Naive thymus-derived CD4-positive, alpha-beta T cell (primary cell): ENCODE measurements around the gene TMEM255A. TPM values are rescaled to one million over a fixed set of nuclear protein-coding genes. Genes with fewer than 3 reads are reported as not detected.
A peak's percentile ranks its signal among the peaks of the same experiment; 100 is the strongest.

ENCODE experiments used
- ATAC-seq: fragments of 150-1000 bp; cut with Tn5 transposase; 2 replicates; pipeline ENCODE4 v1.10.0; 2021; ENCODE audit warnings: mild to moderate bottlenecking, moderate library complexity
- CTCF ChIA-PET: fragments of 350-600 bp; sonication (Branson Sonifier 250); formaldehyde crosslinking; loops from one replicate; lab custom pipeline; 2021; ENCODE audit warnings: antibody characterized with exemption; lab: Charles Lee
- POLR2A ChIA-PET: fragments of 350-600 bp; sonication (Branson Sonifier 250); formaldehyde crosslinking; loops from one replicate; lab custom pipeline; 2021; ENCODE audit warnings: antibody characterized with exemption, inconsistent platforms; lab: Charles Lee
- DNase-seq, 9 donors: peaks; one replicate each; pipeline versions ENCODE4 v3.0.0 to v3.0.0-alpha.2; 2020 to 2022; ENCODE audit warnings: mixed read lengths in 1 of 9
- H3K27ac ChIP-seq: one replicate; pipeline ENCODE4 v1.7.0; 2013; ENCODE audit warnings: mild to moderate bottlenecking, low read depth, low read length, moderate library complexity
- H3K27me3 ChIP-seq, 2 donors: one replicate each; pipeline ENCODE4 v1.7.0; 2013; ENCODE audit warnings: low read length in 2 of 2, mild to moderate bottlenecking in 2 of 2, moderate library complexity in 2 of 2; ENCODE audit not compliant: control insufficient read depth in 2 of 2, insufficient read depth in 2 of 2
- H3K36me3 ChIP-seq, 3 experiments: 1 replicate in 2 of 3; 2 replicates in 1 of 3; pipeline ENCODE4 v1.7.0; 2013; ENCODE audit warnings: low read length in 3 of 3, mild to moderate bottlenecking in 3 of 3, moderate library complexity in 1 of 3; ENCODE audit not compliant: insufficient read depth in 3 of 3, control insufficient read depth in 2 of 3
- H3K4me1 ChIP-seq, 2 donors: one replicate each; pipeline ENCODE4 v1.7.0; 2013; ENCODE audit warnings: low read length in 2 of 2, mild to moderate bottlenecking in 2 of 2, moderate library complexity in 1 of 2; ENCODE audit not compliant: control insufficient read depth in 2 of 2, insufficient read depth in 2 of 2
- H3K4me3 ChIP-seq: 2 replicates; pipeline ENCODE4 v1.7.0; 2013; ENCODE audit warnings: mild to moderate bottlenecking, low read length
- H3K9me3 ChIP-seq, 3 experiments: 1 replicate in 2 of 3; 2 replicates in 1 of 3; pipeline ENCODE4 v1.7.0; 2013; ENCODE audit warnings: low read length in 3 of 3; ENCODE audit not compliant: control insufficient read depth in 2 of 3
- H3K27ac Mint-ChIP-seq, 9 donors: one replicate each; pipeline ENCODE4 v1.8.0; 2020 to 2022; ENCODE audit warnings: mixed read lengths in 9 of 9, mild to moderate bottlenecking in 8 of 9, moderate library complexity in 5 of 9, inconsistent platforms in 2 of 9
- H3K27me3 Mint-ChIP-seq, 5 donors: one replicate each; pipeline ENCODE4 v1.8.0; 2021 to 2022; ENCODE audit warnings: mixed read lengths in 5 of 5, mild to moderate bottlenecking in 1 of 5
- H3K36me3 Mint-ChIP-seq, 5 donors: one replicate each; pipeline ENCODE4 v1.8.0; 2020 to 2022; ENCODE audit warnings: mixed read lengths in 5 of 5, mild to moderate bottlenecking in 3 of 5, inconsistent platforms in 1 of 5
- H3K4me1 Mint-ChIP-seq, 7 donors: one replicate each; pipeline ENCODE4 v1.8.0; 2020 to 2022; ENCODE audit warnings: mixed read lengths in 7 of 7, mild to moderate bottlenecking in 3 of 7, inconsistent platforms in 1 of 7
- H3K4me3 Mint-ChIP-seq, 10 donors: one replicate each; pipeline ENCODE4 v1.8.0; 2020 to 2022; ENCODE audit warnings: mild to moderate bottlenecking in 10 of 10, mixed read lengths in 10 of 10, moderate library complexity in 6 of 10, inconsistent platforms in 2 of 10
- H3K9me3 Mint-ChIP-seq, 11 donors: one replicate each; pipeline ENCODE4 v1.8.0; 2020 to 2022; ENCODE audit warnings: mixed read lengths in 11 of 11, mild to moderate bottlenecking in 4 of 11, inconsistent platforms in 1 of 11, moderate library complexity in 1 of 11
- intact Hi-C, 2 donors: fragments of 100-400 bp; cut with micrococcal nuclease; formaldehyde crosslinking; loops; one replicate each; pipeline ENCODE4 v1.15.1; 2023
- polyA plus RNA-seq, 2 donors: library from polyadenylated mRNA; unstranded; fragments of 300-500 nt; fragmentation: Illumina TruSeq; gene quantifications; one replicate each; pipeline ENCODE4 v1.2.3, GENCODE V29; 2021
- total RNA-seq, 6 experiments: library from RNA in 5 of 6; stranded (reverse) in 5 of 6; gene quantifications; 1 replicate in 5 of 6; 2 replicates in 1 of 6; pipeline ENCODE4 v1.2.3 and lab custom pipeline; 2021 to 2026

TMEM255A gene
- total and polyA plus RNA-seq, 7 experiments from 2014 or later: 0.06 to 1.2 (median 0.12) TPM; not detected in 4

DNA sequence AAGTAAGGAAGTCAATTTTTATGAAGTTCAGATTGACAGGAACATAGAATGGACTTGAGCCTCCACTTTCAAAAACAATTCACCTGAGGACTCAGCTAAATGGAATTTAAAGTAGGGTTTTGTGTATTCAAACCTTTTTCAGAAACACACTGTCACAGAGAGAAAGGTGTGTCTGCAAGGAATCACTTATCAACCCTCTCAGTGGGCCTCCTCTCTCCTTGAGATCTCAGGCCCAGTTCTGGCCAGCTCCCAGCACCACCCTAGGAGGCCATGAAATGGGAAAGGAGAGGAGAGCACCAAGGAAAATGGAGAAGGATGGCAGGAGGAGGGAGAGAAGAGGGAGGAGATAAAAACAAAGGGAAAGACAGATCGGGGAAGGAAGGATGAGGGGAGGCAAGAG is 28.6 kb downstream of the TMEM255A start:
- no peaks in the 10 kb centered on the region for H3K9me3 ChIP-seq
- H3K4me3 ChIP-seq: no peak overlapping the region
- no peak overlapping the region for H3K27ac ChIP-seq
- POLR2A ChIA-PET: no interaction called here
- Mint-ChIP-seq H3K36me3 (peaks cover 0 to 6% (median 0%) of the 10 kb centered on the region in 5 donors), H3K27ac (no peak overlapping the region), H3K27me3 (peaks cover 0 to 17% (median 7%) of the 10 kb centered on the region in 5 donors), H3K9me3 (peaks cover 0 to 3% (median 0%) of the 10 kb centered on the region in 11 donors), H3K4me1 (no peaks in the 10 kb centered on the region), H3K4me3 (no peak overlapping the region)
- no peaks in the 10 kb centered on the region for H3K4me1 ChIP-seq
- H3K36me3 ChIP-seq: no peaks in the 10 kb centered on the region
- intact Hi-C loops: no loop called here
- ATAC-seq (no peak), DNase-seq (no peak)
- CTCF ChIA-PET: no interaction called here
- H3K27me3 ChIP-seq: no peaks in the 10 kb centered on the region

GRCh38 chrX:120281761-120282160 is 29.5 kb downstream of the TMEM255A start:
- DNase-seq: no peak
- ChIA-PET CTCF (no interaction called here), POLR2A (no interaction called here)
- no peak for ATAC-seq
- no peaks in the 10 kb centered on the region for H3K27me3 ChIP-seq
- no peak overlapping the region for H3K4me3 ChIP-seq
- Mint-ChIP-seq H3K36me3 (peaks cover 0 to 6% (median 0%) of the 10 kb centered on the region in 5 donors), H3K4me1 (no peaks in the 10 kb centered on the region), H3K9me3 (peaks cover 0 to 3% (median 0%) of the 10 kb centered on the region in 11 donors), H3K27ac (no peak overlapping the region), H3K4me3 (no peak overlapping the region), H3K27me3 (peaks cover 0 to 17% (median 7%) of the 10 kb centered on the region in 5 donors)
- intact Hi-C loops: no loop called here
- H3K4me1 ChIP-seq: no peaks in the 10 kb centered on the region
- H3K36me3 ChIP-seq: no peaks in the 10 kb centered on the region
- H3K27ac ChIP-seq: no peak overlapping the region
- no peaks in the 10 kb centered on the region for H3K9me3 ChIP-seq

DNA sequence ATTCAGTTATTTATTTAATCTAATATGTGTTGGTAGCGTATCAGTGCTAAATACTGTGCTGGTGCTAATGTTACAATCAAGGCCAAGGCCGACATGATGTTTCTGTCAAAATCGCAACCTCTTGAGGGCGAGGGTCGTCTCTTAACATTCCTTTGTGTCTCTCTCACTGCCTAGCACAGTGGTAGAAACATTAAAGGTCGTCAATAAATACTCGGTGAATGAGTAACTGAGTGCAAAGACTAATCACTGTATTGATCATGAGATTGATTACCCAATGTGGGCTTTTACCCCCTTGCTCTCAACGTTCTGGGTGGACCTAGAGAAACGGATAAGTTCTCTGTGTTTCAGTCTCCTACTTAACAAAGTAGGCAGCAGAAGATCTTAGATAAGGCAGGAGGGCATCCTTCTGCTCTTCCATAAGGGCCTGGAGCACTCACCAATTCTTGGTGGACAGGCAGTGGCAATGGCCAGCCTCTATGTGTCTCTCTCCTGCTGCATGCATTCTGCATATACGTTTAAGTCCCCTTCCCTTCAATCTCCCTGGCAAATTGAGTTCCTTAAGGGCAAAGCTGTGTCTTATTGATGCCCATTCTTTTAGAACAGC is 30.1 kb downstream of the TMEM255A start:
- ATAC-seq (no peak), DNase-seq (no peak)
- ChIA-PET POLR2A (no interaction called here), CTCF (no interaction called here)
- H3K4me3 ChIP-seq: no peak overlapping the region
- no peak overlapping the region for H3K27ac ChIP-seq
- Mint-ChIP-seq H3K4me1 (no peaks in the 10 kb centered on the region), H3K27me3 (peaks cover 0 to 19% (median 7%) of the 10 kb centered on the region in 5 donors), H3K27ac (no peak overlapping the region), H3K4me3 (no peak overlapping the region), H3K9me3 (peaks cover 0 to 3% (median 0%) of the 10 kb centered on the region in 11 donors), H3K36me3 (peaks cover 0 to 6% (median 0%) of the 10 kb centered on the region in 5 donors)
- no peaks in the 10 kb centered on the region for H3K9me3 ChIP-seq
- H3K4me1 ChIP-seq: no peaks in the 10 kb centered on the region
- intact Hi-C loops: no loop called here
- no peaks in the 10 kb centered on the region for H3K27me3 ChIP-seq
- no peaks in the 10 kb centered on the region for H3K36me3 ChIP-seq

DNA sequence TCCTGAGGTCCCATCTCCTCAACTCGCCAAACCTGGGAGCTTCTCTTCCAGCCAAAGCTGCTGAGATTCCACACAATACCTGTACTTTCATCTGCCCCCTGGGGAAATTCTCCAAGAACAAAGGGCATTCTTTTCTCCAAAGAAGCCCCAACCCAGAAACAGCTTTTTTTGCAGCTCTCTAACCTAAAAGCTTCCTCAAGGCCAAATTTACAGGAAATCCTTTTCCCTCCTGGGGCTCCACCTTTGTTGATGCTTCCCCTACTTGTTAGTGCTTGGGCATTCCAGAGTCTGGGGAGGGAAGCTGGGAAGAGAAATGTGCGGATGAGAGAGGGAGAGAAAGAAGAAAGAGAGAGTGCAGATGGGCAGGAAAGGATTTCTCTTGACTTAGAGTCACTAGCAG is 36.3 kb downstream of the TMEM255A start:
- Mint-ChIP-seq H3K4me3 (no peak overlapping the region), H3K27me3 (peaks cover 0 to 19% (median 0%) of the 10 kb centered on the region in 5 donors), H3K4me1 (peaks cover 0 to 4% (median 2%) of the 10 kb centered on the region in 7 donors), H3K27ac (no peak overlapping the region), H3K36me3 (no peaks in the 10 kb centered on the region), H3K9me3 (no peaks in the 10 kb centered on the region)
- intact Hi-C loops: no loop called here
- ChIA-PET CTCF (no interaction called here), POLR2A (interaction anchor here (0.6 to 1.5 kb wide), 2 partner anchors 17 to 367 kb away, joined by 4 read pairs; no protein-coding TSS in a partner anchor)
- Histone ChIP-seq H3K9me3 (no peaks in the 10 kb centered on the region), H3K36me3 (no peaks in the 10 kb centered on the region), H3K27ac (no peak overlapping the region), H3K4me3 (no peak overlapping the region), H3K4me1 (peaks cover 0 to 2% of the 10 kb centered on the region in 2 donors), H3K27me3 (no peaks in the 10 kb centered on the region)
- DNase-seq (no peak), ATAC-seq (no peak)

- H3K27ac ChIP-seq: no peak overlapping the region
- H3K36me3 ChIP-seq: no peaks in the 10 kb centered on the region
- peaks cover 0 to 10% of the 10 kb centered on the region in 2 donors for H3K4me1 ChIP-seq
- ATAC-seq: no peak
- Mint-ChIP-seq H3K4me1 (peaks cover 2 to 12% (median 10%) of the 10 kb centered on the region in 7 donors), H3K4me3 (no peak overlapping the region), H3K9me3 (peaks cover 0 to 1% (median 0%) of the 10 kb centered on the region in 11 donors), H3K36me3 (no peaks in the 10 kb centered on the region), H3K27ac (no peak overlapping the region), H3K27me3 (peaks cover 0 to 19% (median 0%) of the 10 kb centered on the region in 5 donors)
- no peaks in the 10 kb centered on the region for H3K9me3 ChIP-seq
- intact Hi-C loops: no loop called here
- ChIA-PET POLR2A (no interaction called here), CTCF (no interaction called here)
- DNase-seq: no peak
- H3K27me3 ChIP-seq: no peaks in the 10 kb centered on the region
- no peak overlapping the region for H3K4me3 ChIP-seq
Measured at GRCh38 chrX:120274145-120274544, 37.1 kb downstream of the TMEM255A start.

GRCh38 chrX:120271218-120271617 is 40.0 kb downstream of the TMEM255A start:
- peaks cover 0 to 12% of the 10 kb centered on the region in 2 donors for H3K4me1 ChIP-seq
- no peaks in the 10 kb centered on the region for H3K36me3 ChIP-seq
- Mint-ChIP-seq H3K27me3 (peaks cover 0 to 9% (median 0%) of the 10 kb centered on the region in 5 donors), H3K9me3 (peaks cover 0 to 1% (median 0%) of the 10 kb centered on the region in 11 donors), H3K4me3 (no peak overlapping the region), H3K4me1 (peaks cover 2 to 17% (median 14%) of the 10 kb centered on the region in 7 donors), H3K27ac (peak overlapping the region in 2 of 9 donors; percentile 11 to 27), H3K36me3 (no peaks in the 10 kb centered on the region)
- no peaks in the 10 kb centered on the region for H3K9me3 ChIP-seq
- H3K27me3 ChIP-seq: no peaks in the 10 kb centered on the region
- intact Hi-C loops: no loop called here
- no peak overlapping the region for H3K27ac ChIP-seq
- DNase-seq: no peak
- no peak overlapping the region for H3K4me3 ChIP-seq
- POLR2A ChIA-PET: interaction anchor here (3.3 kb wide), 1 partner anchor 21 kb away, joined by 14 read pairs; the partner anchor contains the start of gene ZBTB33
- no peak for ATAC-seq
- CTCF ChIA-PET: no interaction called here
